NCI-H187 (cell line): ENCODE results near the gene NMT1.

Experiments
- DNase-seq, 2 experiments: peaks; one replicate each; lab custom pipeline; 2025; lab: John Stamatoyannopoulos, UW

NMT1 gene

GRCh38 chr17:45081047-45081703, 20.1 kb downstream of the NMT1 start:
- DNase-seq = no peak

- DNase-seq = no peak
These were observed 25.3 kb downstream of the NMT1 start for GRCh38 chr17:45086391-45086790.

DNA sequence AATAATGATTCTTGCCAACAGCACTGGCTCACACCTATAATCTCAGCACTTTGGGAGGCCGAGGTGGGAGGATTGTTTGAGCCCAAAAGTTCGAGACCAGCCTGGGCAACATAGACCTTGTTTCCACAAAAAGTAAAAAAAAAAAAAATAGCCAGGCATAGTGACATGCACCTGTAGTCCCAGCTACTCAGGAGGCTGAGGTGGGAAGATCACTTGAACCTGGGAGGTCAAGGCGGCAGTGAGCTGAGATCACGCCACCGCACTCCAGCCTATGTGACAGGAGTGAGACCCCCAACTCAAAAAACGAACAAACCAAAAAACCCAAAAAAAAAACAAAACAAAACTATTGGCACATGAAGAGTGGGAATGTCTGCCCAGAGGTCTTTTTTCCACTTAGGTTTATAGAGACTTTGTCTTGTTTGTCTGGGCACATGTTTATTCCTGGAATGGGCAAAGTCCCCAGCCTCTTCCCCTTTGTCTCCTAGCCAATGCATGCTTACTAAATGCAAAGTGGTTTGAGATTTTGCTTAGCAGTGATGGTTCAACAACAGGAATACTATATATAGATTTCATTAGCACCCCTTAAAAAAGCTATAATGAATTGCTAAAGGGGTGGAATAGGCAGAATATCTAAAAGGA, 25.9 kb downstream of the NMT1 start:
- DNase-seq = no peak

- DNase-seq = no peak
These were observed 26.4 kb downstream of the NMT1 start for GRCh38 chr17:45087504-45087975.

DNA sequence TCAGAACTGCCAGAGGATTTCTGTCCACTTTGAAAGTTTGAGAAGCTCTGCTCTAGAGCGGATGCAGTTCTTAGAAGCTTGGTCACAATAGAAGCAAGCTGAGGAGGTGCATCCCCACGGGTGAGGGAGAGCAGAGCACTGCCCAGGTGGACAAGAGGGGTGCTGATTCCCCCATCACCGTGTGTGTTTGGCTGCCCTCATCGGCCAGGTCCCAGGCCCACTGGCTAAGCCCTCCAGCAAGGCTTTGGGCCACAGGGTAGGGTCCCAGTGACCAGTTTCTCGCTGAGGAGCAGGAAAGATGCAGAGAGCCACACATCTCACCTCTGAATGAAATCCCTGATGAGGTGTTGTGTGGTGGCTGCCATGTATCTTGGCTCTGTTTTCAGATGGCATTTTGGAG, 26.9 kb downstream of the NMT1 start:
- no peak for DNase-seq

- no peak for DNase-seq
These were observed 27.6 kb downstream of the NMT1 start for GRCh38 chr17:45088741-45089140.

DNA sequence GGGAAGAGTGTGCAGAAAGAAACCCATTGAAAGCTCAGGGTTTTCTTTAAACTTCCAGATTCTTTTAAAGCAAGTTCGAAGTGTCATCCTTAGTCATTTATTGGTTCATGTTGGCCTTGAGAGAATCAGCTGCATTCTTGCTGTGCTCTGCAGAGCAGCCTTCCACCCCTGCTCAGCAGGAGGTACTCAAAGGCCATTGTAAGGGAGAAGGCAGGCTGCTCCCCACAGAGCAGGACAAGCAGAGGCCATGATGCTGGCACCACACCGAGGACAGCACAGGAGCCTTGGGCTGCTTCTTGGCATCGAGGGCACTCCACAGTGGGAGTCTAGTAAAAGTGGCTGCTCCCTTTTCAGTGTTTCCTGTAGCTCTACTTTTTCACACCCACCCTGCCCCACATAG, 29.6 kb downstream of the NMT1 start:
- DNase-seq = no peak

DNA sequence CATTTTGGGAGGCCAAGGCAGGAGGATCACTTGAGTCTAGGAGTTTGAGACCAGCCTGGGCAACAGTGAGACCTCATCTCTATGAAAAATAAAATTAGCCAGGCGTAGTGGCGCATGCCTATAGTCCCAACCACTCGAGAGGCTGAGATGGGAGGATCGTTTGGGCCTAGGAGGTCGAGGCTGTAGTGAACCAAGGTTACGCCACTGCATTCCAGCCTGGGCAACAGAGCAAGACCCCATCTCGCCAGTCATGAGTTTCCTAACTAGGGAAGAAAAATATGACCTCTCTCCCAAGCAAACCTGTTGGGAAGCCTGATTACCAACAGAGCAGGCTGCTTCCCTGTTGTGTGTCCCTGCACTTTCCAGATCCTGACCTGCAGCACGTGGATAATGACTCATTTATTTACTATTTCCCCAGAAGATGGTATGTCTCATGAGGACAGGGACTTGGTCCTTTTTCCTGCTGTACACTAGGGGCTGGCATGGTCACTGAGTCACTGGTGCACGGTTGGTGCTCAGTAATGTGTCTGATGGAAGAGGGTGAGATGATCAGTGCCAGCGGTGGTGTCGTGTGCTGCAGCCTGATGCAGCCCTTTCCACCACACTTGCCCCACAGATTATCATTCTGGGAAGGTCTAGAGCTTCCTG, 30.8 kb downstream of the NMT1 start:
- DNase-seq = no peak

DNA sequence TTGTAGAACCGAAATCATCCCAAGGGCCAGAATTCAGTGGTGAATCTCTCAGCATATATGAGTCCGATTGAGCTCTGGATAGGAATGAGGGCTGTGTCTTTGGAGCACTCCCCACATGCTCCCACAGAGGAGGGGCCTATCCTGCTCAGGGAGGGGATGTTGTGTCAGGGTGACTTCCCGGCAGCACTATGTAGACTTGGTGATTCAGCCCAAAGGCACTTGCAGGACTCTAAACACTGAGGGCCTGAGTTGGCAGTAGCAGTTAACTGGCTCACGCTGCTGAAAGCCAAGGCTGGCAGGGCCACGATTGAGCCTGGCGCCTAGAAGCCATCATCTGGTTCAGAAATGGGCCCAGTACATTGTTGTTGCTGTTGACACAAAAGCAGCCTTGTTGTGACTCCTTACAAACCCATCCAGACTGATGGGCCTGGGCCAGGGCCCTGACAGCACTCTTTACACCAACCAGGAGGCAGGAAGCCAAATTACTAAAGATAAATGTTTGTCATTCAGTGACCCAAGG, 31.9 kb downstream of the NMT1 start:
- DNase-seq = no peak

DNA sequence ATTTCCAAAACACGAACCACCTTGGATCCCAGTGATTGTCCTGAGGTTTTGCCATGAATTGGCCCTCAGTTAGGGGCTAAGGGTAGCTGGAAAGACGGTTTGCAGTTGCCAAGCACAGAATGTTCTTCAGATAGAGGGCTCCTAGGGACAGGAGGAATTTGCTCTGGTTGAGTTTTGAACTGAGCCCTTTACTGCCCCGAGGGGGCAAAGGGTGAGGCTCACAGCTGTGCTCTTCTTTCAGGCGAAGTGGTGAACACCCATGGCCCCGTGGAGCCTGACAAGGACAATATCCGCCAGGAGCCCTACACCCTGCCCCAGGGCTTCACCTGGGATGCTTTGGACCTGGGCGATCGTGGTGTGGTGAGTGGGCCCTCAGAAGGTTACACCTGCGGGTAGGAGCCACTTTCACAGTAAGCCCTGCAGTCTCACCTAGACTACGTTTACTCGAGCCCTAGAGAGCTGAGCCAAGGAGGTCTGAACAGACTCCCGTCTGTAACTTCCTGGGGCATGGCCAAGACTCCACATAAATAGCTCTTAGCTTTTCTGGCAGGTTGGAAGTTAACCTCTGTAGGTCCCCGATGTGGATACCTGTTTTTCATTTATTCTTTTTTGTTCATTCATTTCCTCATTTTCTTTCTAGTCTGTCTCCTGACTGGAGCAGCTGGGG, 32.5 kb downstream of the NMT1 start:
- no peak for DNase-seq

- no peak for DNase-seq
These were observed 35.0 kb downstream of the NMT1 start for GRCh38 chr17:45096141-45096540.

GRCh38 chr17:45096926-45097325, 35.8 kb downstream of the NMT1 start:
- DNase-seq = no peak

- DNase-seq = no peak
These were observed 37.2 kb downstream of the NMT1 start for GRCh38 chr17:45098081-45098868.

- DNase-seq = peak; percentile 50
These were observed 37.9 kb downstream of the NMT1 start for GRCh38 chr17:45098869-45099616.

GRCh38 chr17:45101546-45101882, 40.4 kb downstream of the NMT1 start:
- no peak for DNase-seq

DNA sequence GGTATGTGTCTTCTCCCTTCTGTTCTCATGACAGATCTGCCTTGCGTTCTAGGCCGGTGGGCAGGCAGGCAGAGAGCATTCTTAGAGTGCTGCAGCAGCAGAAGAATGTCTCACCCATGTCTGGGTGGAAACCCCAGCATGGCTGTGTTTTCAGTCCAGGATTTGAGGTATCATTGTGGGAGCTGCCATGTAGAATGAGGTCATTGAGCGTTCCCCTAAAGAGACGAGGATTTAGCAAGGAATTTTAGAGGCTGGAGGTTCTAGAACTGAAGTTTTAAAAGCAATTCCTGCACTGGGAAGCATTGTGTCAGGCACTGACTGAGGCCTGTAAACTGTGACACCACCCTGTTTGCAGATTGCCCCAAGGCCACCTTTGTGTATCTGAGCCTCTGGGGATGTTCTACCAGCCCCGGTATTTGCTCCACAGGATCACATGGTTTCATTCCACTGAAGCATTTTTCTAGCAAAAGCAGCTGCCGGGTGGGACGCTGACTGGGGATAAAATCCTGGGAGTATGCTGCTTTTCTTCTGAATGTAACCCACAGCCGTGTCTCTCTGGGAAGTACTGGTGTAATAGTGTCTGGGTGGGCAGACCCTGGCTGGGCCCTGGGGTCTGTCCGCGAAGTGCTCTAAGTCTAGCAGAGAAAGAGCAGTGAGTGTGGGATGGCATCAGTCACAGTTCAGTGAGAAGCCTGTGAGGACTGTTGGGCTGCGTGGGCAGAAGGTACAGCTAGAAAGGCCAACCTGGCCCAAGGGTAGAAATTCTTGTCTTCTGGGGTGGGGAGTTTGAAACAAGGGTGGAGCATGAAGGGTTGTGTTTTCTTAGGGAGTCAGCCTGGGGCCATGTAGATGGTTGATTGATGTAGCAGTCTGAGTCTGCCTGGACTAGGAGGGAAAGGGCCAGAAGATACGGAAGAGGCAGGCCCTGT, 41.0 kb downstream of the NMT1 start:
- DNase-seq = no peak

GRCh38 chr17:45102856-45103255, 41.7 kb downstream of the NMT1 start:
- no peak for DNase-seq

DNA sequence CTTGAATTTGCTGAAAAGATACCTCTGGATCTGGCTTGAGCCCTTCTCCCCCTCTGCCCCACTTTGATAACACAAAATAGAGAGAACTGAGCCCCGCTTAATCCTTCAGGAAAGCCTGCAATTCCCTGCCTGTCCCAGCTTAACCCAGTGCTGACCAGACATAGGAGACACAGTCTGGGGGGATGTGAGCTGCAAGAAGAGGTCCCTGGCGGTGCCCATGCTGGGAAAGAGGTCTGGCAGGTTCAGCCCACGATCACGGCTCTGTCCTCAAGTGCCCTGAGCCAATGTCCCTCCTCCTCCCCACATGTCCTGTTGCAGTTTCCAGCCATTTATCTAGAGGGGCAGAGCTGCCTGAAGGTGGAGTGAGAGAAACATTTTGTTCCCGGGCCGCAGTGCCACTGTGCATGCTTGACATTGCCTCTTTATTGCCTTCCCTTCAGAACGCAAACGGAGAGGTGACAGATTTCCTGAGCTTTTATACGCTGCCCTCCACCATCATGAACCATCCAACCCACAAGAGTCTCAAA, 42.2 kb downstream of the NMT1 start:
- no peak for DNase-seq

DNA sequence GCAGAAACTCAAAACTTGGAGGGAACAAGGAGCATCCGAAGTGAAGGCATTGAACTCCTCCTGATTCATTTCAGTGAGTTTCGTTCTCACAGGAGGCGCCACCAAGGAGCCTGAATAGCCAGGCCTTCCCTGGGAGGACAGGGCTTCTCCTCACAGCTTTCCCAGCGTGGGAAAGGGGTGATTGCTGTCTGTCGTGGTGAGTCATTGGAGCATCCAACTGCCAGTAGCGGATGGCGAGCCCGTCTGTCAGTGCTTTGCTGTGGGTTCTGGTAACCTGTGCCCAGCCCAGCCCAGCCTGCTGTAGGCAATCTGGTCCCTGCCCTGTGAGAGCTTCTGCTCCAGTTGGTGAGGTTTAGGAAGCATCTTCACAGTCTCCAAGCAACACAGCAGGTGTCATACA, 42.9 kb downstream of the NMT1 start:
- no peak for DNase-seq

DNA sequence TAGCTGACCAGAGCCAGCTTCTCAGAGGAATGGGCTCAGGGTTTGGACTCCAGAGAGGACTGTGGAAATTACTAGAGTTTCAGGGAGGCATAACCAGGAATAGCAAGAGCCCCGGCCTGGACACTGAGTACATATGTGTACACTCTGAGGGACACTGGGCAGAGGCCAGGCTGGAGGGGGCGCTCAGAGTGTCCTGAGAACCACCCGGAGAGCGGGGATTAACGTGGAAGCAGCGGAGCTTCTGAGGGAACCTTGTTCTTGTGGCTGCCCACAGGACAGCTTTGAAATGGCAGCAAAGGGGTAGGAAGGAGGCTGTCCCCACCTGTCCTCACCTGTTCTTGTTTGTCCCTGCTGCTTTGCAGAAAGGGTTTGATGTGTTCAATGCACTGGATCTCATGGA, 43.4 kb downstream of the NMT1 start:
- no peak for DNase-seq
